Nephron (organoid): ENCODE measurements around the gene LRRC74A.

Source experiments
- H3K27ac Mint-ChIP-seq, 3 experiments: 2 replicates each; pipeline ENCODE4 v1.8.0; 2020; ENCODE audit warnings: mixed read lengths in 3 of 3, mild to moderate bottlenecking in 2 of 3, moderate library complexity in 1 of 3
- H3K27me3 Mint-ChIP-seq: 2 replicates; pipeline ENCODE4 v1.8.0; 2021; ENCODE audit warnings: low read depth, mild to moderate bottlenecking, moderate library complexity, mixed read lengths
- H3K36me3 Mint-ChIP-seq: 2 replicates; pipeline ENCODE4 v1.8.0; 2020; ENCODE audit warnings: low read depth, mixed read lengths
- H3K4me1 Mint-ChIP-seq: 2 replicates; pipeline ENCODE4 v1.8.0; 2020; ENCODE audit warnings: mixed read lengths
- H3K4me3 Mint-ChIP-seq, 3 experiments: 2 replicates each; pipeline ENCODE4 v1.8.0; 2020; ENCODE audit warnings: mild to moderate bottlenecking in 3 of 3, mixed read lengths in 3 of 3, moderate library complexity in 2 of 3
- H3K9me3 Mint-ChIP-seq: 2 replicates; pipeline ENCODE4 v1.8.0; 2020; ENCODE audit warnings: mixed read lengths
- TF ChIP-seq, protein P1 (sequence below), 3 experiments: fragments of 200-600 bp; sonication (generic); IDR thresholded peaks; one replicate each; pipeline ENCODE4 v1.5.0; 2021; ENCODE audit warnings: antibody characterized with exemption in 3 of 3; ENCODE audit not compliant: unreplicated experiment in 3 of 3

Gene LRRC74A

GRCh38 chr14:76780058-76780345 lies 46.2 kb upstream of the LRRC74A start:
- Mint-ChIP-seq H3K4me3 (no peak overlapping the region), H3K9me3 (no peaks in the 10 kb centered on the region), H3K27ac (peak overlapping the region; percentile 31 to 44 (median 41)), H3K36me3 (peaks cover 43% of the 10 kb centered on the region), H3K27me3 (no peaks in the 10 kb centered on the region), H3K4me1 (peaks cover 50% of the 10 kb centered on the region)
- TF ChIP-seq, protein P1, sequence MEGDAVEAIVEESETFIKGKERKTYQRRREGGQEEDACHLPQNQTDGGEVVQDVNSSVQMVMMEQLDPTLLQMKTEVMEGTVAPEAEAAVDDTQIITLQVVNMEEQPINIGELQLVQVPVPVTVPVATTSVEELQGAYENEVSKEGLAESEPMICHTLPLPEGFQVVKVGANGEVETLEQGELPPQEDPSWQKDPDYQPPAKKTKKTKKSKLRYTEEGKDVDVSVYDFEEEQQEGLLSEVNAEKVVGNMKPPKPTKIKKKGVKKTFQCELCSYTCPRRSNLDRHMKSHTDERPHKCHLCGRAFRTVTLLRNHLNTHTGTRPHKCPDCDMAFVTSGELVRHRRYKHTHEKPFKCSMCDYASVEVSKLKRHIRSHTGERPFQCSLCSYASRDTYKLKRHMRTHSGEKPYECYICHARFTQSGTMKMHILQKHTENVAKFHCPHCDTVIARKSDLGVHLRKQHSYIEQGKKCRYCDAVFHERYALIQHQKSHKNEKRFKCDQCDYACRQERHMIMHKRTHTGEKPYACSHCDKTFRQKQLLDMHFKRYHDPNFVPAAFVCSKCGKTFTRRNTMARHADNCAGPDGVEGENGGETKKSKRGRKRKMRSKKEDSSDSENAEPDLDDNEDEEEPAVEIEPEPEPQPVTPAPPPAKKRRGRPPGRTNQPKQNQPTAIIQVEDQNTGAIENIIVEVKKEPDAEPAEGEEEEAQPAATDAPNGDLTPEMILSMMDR (IDR thresholded peaks at IDR 0.05; ENCODE audit: unreplicated experiment in 3 of 3) = no peak

- H3K36me3 Mint-ChIP-seq = peaks cover 42% of the 10 kb centered on the region
- TF ChIP-seq, protein P1 (IDR thresholded peaks at IDR 0.05; ENCODE audit: unreplicated experiment in 3 of 3) = no peak
- H3K27ac Mint-ChIP-seq = peak overlapping the region; percentile 31 to 44 (median 41)
- no peaks in the 10 kb centered on the region for H3K9me3 Mint-ChIP-seq
- no peak overlapping the region for H3K4me3 Mint-ChIP-seq
- no peaks in the 10 kb centered on the region for H3K27me3 Mint-ChIP-seq
- H3K4me1 Mint-ChIP-seq = peaks cover 49% of the 10 kb centered on the region
Measured at GRCh38 chr14:76780360-76780759, 45.8 kb upstream of the LRRC74A start.

DNA sequence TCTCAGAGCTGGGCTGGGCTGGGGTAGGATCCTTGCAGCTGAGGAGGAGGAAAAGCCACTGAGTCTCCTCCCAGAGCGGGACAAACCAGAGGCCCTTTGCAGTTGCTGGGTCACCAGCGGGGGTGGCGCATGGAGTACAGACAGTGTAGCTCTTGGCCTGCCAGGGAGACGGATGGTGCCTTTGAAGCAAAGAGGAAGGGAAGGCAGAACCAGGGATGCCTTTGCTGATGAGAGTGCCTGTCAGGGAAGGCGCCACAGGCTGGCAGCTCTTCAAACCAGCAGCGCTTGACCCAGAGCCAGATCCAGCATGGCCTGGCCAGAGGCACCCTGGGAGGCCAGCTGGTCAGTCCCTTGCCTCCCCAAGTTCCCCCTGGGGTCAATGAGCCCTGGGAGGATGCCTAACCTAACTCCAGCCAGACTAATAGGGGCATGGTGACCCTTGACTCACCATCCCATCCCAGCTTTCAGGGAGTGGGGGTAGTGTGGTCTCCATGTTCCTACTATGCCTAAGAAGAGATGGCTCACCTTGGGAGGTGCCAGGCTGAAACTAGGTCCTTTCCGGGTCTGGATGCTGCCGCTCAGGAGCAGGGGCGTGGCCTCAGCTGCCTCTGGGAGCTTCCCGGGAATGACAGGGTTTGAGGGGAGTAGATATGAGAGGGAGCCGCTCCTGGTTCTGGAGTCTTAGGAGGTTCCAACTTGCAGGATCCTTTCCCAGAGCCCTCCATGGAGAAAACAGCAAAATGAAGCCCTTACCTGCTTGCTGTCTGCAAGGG lies 45.1 kb upstream of the LRRC74A start:
- Mint-ChIP-seq H3K27me3 (no peaks in the 10 kb centered on the region), H3K27ac (peak overlapping the region; percentile 19 to 56 (median 44)), H3K4me1 (peaks cover 49% of the 10 kb centered on the region)

DNA sequence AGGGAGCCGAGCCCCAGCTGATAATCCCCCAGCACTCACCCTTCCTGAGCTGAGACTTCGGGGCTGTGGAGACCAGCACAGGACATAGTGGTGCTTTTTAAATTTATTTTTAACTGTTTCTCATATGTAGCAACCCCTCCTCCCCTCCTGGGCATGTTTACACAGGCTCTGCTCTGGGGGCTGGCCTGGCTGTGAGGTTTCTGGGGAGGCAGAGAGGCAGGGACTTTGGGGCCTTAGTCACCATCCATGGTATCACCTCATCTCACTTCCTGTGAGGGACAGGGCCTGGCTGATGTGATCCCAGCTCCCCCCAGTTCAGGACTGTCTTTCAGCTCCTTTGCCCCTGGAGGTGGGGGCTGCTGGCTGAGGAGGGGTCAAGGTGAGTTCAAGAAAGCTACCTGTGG lies 44.6 kb upstream of the LRRC74A start:
- H3K27ac Mint-ChIP-seq = peak overlapping the region in 1 of 3 experiments; percentile 44
- H3K27me3 Mint-ChIP-seq = no peaks in the 10 kb centered on the region
- TF ChIP-seq, protein P1 (IDR thresholded peaks at IDR 0.05; ENCODE audit: unreplicated experiment in 3 of 3) = no peak
- H3K4me1 Mint-ChIP-seq = peaks cover 53% of the 10 kb centered on the region
- H3K4me3 Mint-ChIP-seq = no peak overlapping the region
- H3K9me3 Mint-ChIP-seq = no peaks in the 10 kb centered on the region
- peaks cover 46% of the 10 kb centered on the region for H3K36me3 Mint-ChIP-seq

More for the DNA sequence above, 45.1 kb upstream of the LRRC74A start:
- Mint-ChIP-seq H3K4me3 (no peak overlapping the region), H3K36me3 (peaks cover 42% of the 10 kb centered on the region), H3K9me3 (no peaks in the 10 kb centered on the region)
- TF ChIP-seq, protein P1 (IDR thresholded peaks at IDR 0.05; ENCODE audit: unreplicated experiment in 3 of 3) = no peak

DNA sequence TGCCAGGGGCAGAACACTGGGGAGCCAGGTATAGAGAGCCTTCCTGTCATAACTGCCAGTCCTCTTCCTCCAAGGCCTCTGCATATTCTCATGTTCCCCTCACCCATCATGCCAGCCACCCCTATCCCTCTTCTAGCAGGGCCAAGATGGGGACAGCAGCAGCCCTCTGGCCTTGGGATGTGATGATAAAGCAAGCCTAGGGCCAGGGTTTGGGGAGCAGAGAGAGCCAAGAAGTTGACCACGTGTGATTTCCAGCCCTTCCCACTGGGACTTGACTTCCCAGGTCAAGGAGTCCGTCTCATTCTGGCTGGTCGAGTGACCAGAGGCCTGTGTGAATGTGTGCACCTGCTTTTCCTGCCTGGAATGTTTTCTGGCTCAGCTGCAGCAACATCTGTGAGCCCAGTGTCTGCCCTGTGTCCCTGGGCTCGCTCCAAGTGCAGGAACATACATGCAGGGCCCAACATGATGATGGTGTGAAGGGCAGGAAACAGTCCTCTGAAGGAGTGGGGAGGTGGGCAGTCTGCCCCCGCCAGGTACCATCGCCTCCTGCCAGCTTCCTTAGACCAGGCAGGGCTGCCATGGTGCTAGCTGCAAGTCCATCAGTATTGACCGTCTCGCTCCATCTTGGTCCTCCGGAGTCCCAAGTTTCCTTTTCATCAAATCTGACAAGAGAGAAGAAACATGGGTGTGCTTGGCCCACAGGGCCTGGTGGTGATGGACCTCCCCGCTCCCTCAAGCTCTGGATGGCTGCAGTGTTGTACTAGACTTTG lies 43.9 kb upstream of the LRRC74A start:
- TF ChIP-seq, protein P1 (IDR thresholded peaks at IDR 0.05; ENCODE audit: unreplicated experiment in 3 of 3) = no peak
- Mint-ChIP-seq H3K4me1 (peaks cover 54% of the 10 kb centered on the region), H3K27me3 (no peaks in the 10 kb centered on the region), H3K27ac (peak overlapping the region; percentile 50 to 85 (median 72)), H3K9me3 (no peaks in the 10 kb centered on the region), H3K4me3 (no peak overlapping the region), H3K36me3 (peaks cover 47% of the 10 kb centered on the region)
